Transverse colon (tissue), 3 donors: ENCODE measurements around the gene KRTAP5-8.

Source experiments
- CTCF ChIP-seq, 5 experiments: fragments of 200-600 bp in 3 of 5; fragments of 450-650 bp in 2 of 5; sonication (generic) in 3 of 5; IDR thresholded peaks; 1 replicate in 2 of 5; 2 replicates in 3 of 5; pipeline ENCODE4 v1.5.1; 2016 to 2017; ENCODE audit warnings: antibody characterized with exemption in 5 of 5, inconsistent platforms in 3 of 5, mild to moderate bottlenecking in 2 of 5, moderate library complexity in 1 of 5
- POLR2A ChIP-seq: fragments of 450-650 bp; IDR thresholded peaks from one replicate; pipeline ENCODE4 v1.6.1; 2016; ENCODE audit warnings: antibody characterized with exemption, mild to moderate bottlenecking, moderate library complexity

- TF ChIP-seq CTCF (IDR thresholded peaks at IDR 0.05): no peak
- no peak for TF ChIP-seq POLR2A
Observed at GRCh38 chr11:71539017-71539416, 1.2 kb downstream of the KRTAP5-8 start.
